CD4-positive, alpha-beta T cell (primary cell): ENCODE data around the gene PANK1. TPM values are rescaled to one million over a fixed set of nuclear protein-coding genes. Genes with fewer than 3 reads are reported as not detected.

ENCODE experiments used
- ATAC-seq: fragments of 200-7000 bp; cut with Tn5 transposase; one replicate; pipeline ENCODE4 v1.10.0; 2022; ENCODE audit warnings: mild to moderate bottlenecking; ENCODE audit not compliant: poor library complexity
- CTCF ChIA-PET: fragments of 350-600 bp; sonication (Branson Sonifier 250); formaldehyde crosslinking; loops from one replicate; lab custom pipeline; 2021; ENCODE audit warnings: antibody characterized with exemption, inconsistent platforms; lab: Charles Lee
- POLR2A ChIA-PET: fragments of 350-600 bp; sonication (Branson Sonifier 250); formaldehyde crosslinking; loops from one replicate; lab custom pipeline; 2021; ENCODE audit warnings: antibody characterized with exemption, inconsistent platforms; lab: Charles Lee
- DNase-seq, 14 experiments: peaks; one replicate each; pipeline ENCODE4 v3.0.0-alpha.2; 2013 to 2020; ENCODE audit warnings: mixed read lengths in 2 of 14
- H3K27ac ChIP-seq, 2 donors: one replicate each; pipeline versions ENCODE4 v1.5.1 to v1.7.0; 2013; ENCODE audit warnings: low read length in 2 of 2, low read depth in 1 of 2, mild to moderate bottlenecking in 1 of 2
- H3K27me3 ChIP-seq, 2 experiments: 1 replicate in 1 of 2; 2 replicates in 1 of 2; pipeline versions ENCODE4 v1.6.1 to v1.7.0; 2013; ENCODE audit warnings: low read length in 2 of 2, control low read depth in 1 of 2, mild to moderate bottlenecking in 1 of 2, moderate library complexity in 1 of 2; ENCODE audit not compliant: insufficient read depth in 2 of 2, control insufficient read depth in 1 of 2
- H3K36me3 ChIP-seq: one replicate; pipeline ENCODE4 v1.6.1; 2013; ENCODE audit warnings: low read length, control low read depth; ENCODE audit not compliant: insufficient read depth
- H3K4me1 ChIP-seq: one replicate; pipeline ENCODE4 v1.6.1; 2013; ENCODE audit warnings: low read length, control low read depth; ENCODE audit not compliant: insufficient read depth
- H3K4me3 ChIP-seq: one replicate; pipeline ENCODE4 v1.5.1; 2013; ENCODE audit warnings: mild to moderate bottlenecking, low read length, moderate library complexity
- H3K9me3 ChIP-seq, 2 experiments: 1 replicate in 1 of 2; 2 replicates in 1 of 2; pipeline versions ENCODE4 v1.6.1 to v1.7.0; 2013; ENCODE audit warnings: low read length in 2 of 2, mild to moderate bottlenecking in 2 of 2, control low read depth in 1 of 2, moderate library complexity in 1 of 2; ENCODE audit not compliant: control insufficient read depth in 1 of 2, insufficient read depth in 1 of 2
- H3K27ac Mint-ChIP-seq: one replicate; pipeline ENCODE4 v1.8.0; 2020; ENCODE audit warnings: mixed read lengths
- H3K27me3 Mint-ChIP-seq: one replicate; pipeline ENCODE4 v1.8.0; 2021; ENCODE audit warnings: mixed read lengths
- H3K36me3 Mint-ChIP-seq: one replicate; pipeline ENCODE4 v1.8.0; 2021; ENCODE audit warnings: low read depth, mixed read lengths
- H3K4me1 Mint-ChIP-seq: one replicate; pipeline ENCODE4 v1.8.0; 2021; ENCODE audit warnings: low read depth, mixed read lengths
- H3K4me3 Mint-ChIP-seq: one replicate; pipeline ENCODE4 v1.8.0; 2020; ENCODE audit warnings: mild to moderate bottlenecking, mixed read lengths
- H3K9me3 Mint-ChIP-seq: one replicate; pipeline ENCODE4 v1.8.0; 2020; ENCODE audit warnings: mixed read lengths
- intact Hi-C, 2 experiments: fragments of 100-400 bp; cut with DNase I in 1 of 2; cut with micrococcal nuclease in 1 of 2; formaldehyde crosslinking; loops; one replicate each; pipeline versions ENCODE4 v1.15.1 to v1.9.0; 2023 to 2025; cut with DNase I, micrococcal nuclease
- total RNA-seq, 174 experiments: library from RNA in 2 of 174; stranded (reverse) in 2 of 174; gene quantifications; one replicate each; pipeline ENCODE4 v1.2.3 and lab custom pipeline; 2021 to 2026
- TF ChIP-seq, protein P1 (sequence below): fragments of 200-600 bp; IDR thresholded peaks from one replicate; pipeline ENCODE4 v1.8.0; 2022; ENCODE audit warnings: antibody characterized with exemption, mild to moderate bottlenecking

The PANK1 gene
- total RNA-seq, 2 experiments from 2014 or later: 0.55 to 0.61 TPM

DNA sequence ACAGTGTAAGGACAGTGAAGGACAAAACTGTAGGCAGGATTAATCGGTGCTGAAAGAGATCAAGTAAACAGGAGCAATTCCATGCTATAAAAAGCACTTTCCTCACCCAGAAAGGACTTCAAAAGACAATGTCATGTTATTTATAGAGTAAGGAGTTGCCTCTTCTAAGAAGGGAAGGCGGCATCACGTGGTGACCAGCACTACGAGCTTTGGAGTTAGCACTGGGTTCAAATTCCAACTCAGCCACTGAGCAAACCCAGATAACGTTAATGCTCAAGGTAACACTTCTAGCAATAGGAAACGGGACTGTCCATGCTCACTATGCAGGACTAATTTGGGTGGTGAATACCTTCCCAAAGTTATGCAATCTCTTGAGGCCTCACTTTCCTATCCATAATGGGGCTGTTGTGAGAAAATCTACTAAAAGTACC, 715 bp upstream of the PANK1 start:
- H3K4me3 ChIP-seq: peak overlapping the region; percentile 77
- peaks cover 16% of the 10 kb centered on the region for H3K4me1 ChIP-seq
- POLR2A ChIA-PET: interaction anchor here (1.1 kb wide), 1 partner anchor 55 kb away, joined by 3 read pairs; the partner anchor contains the start of gene KIF20B
- Mint-ChIP-seq H3K4me3 (peak overlapping the region; percentile 87), H3K36me3 (no peaks in the 10 kb centered on the region), H3K27ac (peak overlapping the region; percentile 9), H3K4me1 (peaks cover 8% of the 10 kb centered on the region), H3K9me3 (no peaks in the 10 kb centered on the region), H3K27me3 (peaks cover 14% of the 10 kb centered on the region)
- no peak overlapping the region for H3K27ac ChIP-seq
- intact Hi-C loops: loop anchor here in 1 of 2 experiments (2.0 to 10.0 kb wide), 4 partner anchors 55 to 1229 kb away; partner anchors contain the start of genes KIF20B and RPP30
- TF ChIP-seq, protein P1, sequence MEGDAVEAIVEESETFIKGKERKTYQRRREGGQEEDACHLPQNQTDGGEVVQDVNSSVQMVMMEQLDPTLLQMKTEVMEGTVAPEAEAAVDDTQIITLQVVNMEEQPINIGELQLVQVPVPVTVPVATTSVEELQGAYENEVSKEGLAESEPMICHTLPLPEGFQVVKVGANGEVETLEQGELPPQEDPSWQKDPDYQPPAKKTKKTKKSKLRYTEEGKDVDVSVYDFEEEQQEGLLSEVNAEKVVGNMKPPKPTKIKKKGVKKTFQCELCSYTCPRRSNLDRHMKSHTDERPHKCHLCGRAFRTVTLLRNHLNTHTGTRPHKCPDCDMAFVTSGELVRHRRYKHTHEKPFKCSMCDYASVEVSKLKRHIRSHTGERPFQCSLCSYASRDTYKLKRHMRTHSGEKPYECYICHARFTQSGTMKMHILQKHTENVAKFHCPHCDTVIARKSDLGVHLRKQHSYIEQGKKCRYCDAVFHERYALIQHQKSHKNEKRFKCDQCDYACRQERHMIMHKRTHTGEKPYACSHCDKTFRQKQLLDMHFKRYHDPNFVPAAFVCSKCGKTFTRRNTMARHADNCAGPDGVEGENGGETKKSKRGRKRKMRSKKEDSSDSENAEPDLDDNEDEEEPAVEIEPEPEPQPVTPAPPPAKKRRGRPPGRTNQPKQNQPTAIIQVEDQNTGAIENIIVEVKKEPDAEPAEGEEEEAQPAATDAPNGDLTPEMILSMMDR: no peak
- no peaks in the 10 kb centered on the region for H3K36me3 ChIP-seq
- CTCF ChIA-PET: no interaction called here
- ATAC-seq (no peak), DNase-seq (peak in 1 of 14 experiments; percentile 4)
- no peaks in the 10 kb centered on the region for H3K9me3 ChIP-seq
- H3K27me3 ChIP-seq: no peaks in the 10 kb centered on the region

- no peak overlapping the region for H3K27ac Mint-ChIP-seq
- intact Hi-C loops: loop anchor here (1.0 to 10.0 kb wide), 4 partner anchors 56 to 1230 kb away; partner anchors contain the start of genes KIF20B (in 2 of the 2) and RPP30 (in 1 of the 2)
- Histone ChIP-seq H3K9me3 (no peaks in the 10 kb centered on the region), H3K4me3 (peak overlapping the region; percentile 77), H3K4me1 (peaks cover 16% of the 10 kb centered on the region), H3K36me3 (no peaks in the 10 kb centered on the region), H3K27me3 (no peaks in the 10 kb centered on the region), H3K27ac (no peak overlapping the region)
- ATAC-seq (peak; percentile 12), DNase-seq (peak in 3 of 14 experiments; percentile 1 to 40 (median 5))
- CTCF ChIA-PET: no interaction called here
- peaks cover 8% of the 10 kb centered on the region for H3K4me1 Mint-ChIP-seq
- no peak overlapping the region for H3K4me3 Mint-ChIP-seq
- TF ChIP-seq, protein P1: no peak
- POLR2A ChIA-PET: interaction anchor here (1.5 to 1.8 kb wide), 3 partner anchors 15 to 230 kb away, joined by 3 to 29 read pairs (median 6); partner anchors contain the start of genes IFIT5 and KIF20B
- H3K27me3 Mint-ChIP-seq: peaks cover 7% of the 10 kb centered on the region
- no peaks in the 10 kb centered on the region for H3K9me3 Mint-ChIP-seq
- H3K36me3 Mint-ChIP-seq: no peaks in the 10 kb centered on the region
Measured at GRCh38 chr10:89644691-89644966, 413 bp downstream of the PANK1 start.

GRCh38 chr10:89643812-89644690, 991 bp downstream of the PANK1 start:
- no peak overlapping the region for H3K4me3 Mint-ChIP-seq
- TF ChIP-seq, protein P1: no peak
- POLR2A ChIA-PET: interaction anchor here (0.6 to 1.8 kb wide), 14 partner anchors 14 to 1826 kb away, joined by 3 to 29 read pairs (median 4); partner anchors contain the start of genes ATAD1, IFIT2, IFIT5 and KIF20B
- Histone ChIP-seq H3K27me3 (no peaks in the 10 kb centered on the region), H3K36me3 (no peaks in the 10 kb centered on the region), H3K4me3 (peak overlapping the region; percentile 77), H3K4me1 (peaks cover 16% of the 10 kb centered on the region), H3K9me3 (no peaks in the 10 kb centered on the region), H3K27ac (no peak overlapping the region)
- H3K9me3 Mint-ChIP-seq: no peaks in the 10 kb centered on the region
- H3K4me1 Mint-ChIP-seq: peaks cover 8% of the 10 kb centered on the region
- no peak overlapping the region for H3K27ac Mint-ChIP-seq
- intact Hi-C loops: loop anchor here (1.0 to 10.0 kb wide), 4 partner anchors 57 to 1231 kb away; partner anchors contain the start of genes KIF20B (in 2 of the 2) and RPP30 (in 1 of the 2)
- DNase-seq (peak; percentile 7 to 87 (median 48)), ATAC-seq (peak; percentile 84)
- no peaks in the 10 kb centered on the region for H3K36me3 Mint-ChIP-seq
- CTCF ChIA-PET: interaction anchor here (0.6 to 2.0 kb wide), 4 partner anchors 17 to 426 kb away, joined by 3 to 7 read pairs (median 4); partner anchors contain the start of gene KIF20B
- H3K27me3 Mint-ChIP-seq: peaks cover 2% of the 10 kb centered on the region
